Left colon (tissue), 2 donors: ENCODE measurements around the gene TAF3. TPM values are rescaled to one million over a fixed set of nuclear protein-coding genes. Genes with fewer than 3 reads are reported as not detected.
"Not testable (repeated sequence)": the region's sequence is repeated elsewhere in the genome, so short reads cannot be mapped to it uniquely, and the experiment has no call there.

Source experiments
- ATAC-seq: fragments of 200-7000 bp; cut with Tn5 transposase; one replicate; pipeline ENCODE4 v1.9.1; 2020; ENCODE audit warnings: mild to moderate bottlenecking, moderate library complexity
- DNase-seq, 2 donors: peaks; one replicate each; pipeline ENCODE4 v3.0.0-alpha.2; 2020
- intact Hi-C, 2 donors: fragments of 100-400 bp; cut with DNase I in 1 of 2; cut with micrococcal nuclease in 1 of 2; formaldehyde crosslinking; loops; one replicate each; pipeline versions ENCODE4 v1.11.2 to v1.14.0; 2022; cut with DNase I, micrococcal nuclease
- long read RNA-seq: library from polyadenylated mRNA; unstranded; transcript quantifications from one replicate; pipeline ENCODE4 v2.0.0, GENCODE V29; 2021
- total RNA-seq, 2 donors: library from RNA; stranded (reverse); fragmentation: NEBNext Ultra II Directional; extraction: Animal tissue kit (Norgen Biotek cat#: 25700); gene quantifications; one replicate each; pipeline ENCODE4 v1.2.1, GENCODE V29; 2021
- donor health status: DM: no; HTN: no; CAD: no.
- donor health status: DM: yes; HTN: yes; CAD: no.

The TAF3 gene
- 1 to 10 TPM; 5.1 to 5.8 TPM for total RNA-seq
- long read RNA-seq, partial matches to known transcripts: 16 of 20 reads
- long read RNA-seq, other reads (novel, unspliced or antisense): 4 of 20 reads

- peak; percentile 90 to 95 for DNase-seq
- ATAC-seq: peak; percentile 93
- intact Hi-C loops: no loop called here
Observed at GRCh38 chr10:7818295-7819120, at the start of gene TAF3. Gene TAF3, plus strand, starts transcription at chr10:7818505. Its CDS starts 205 bp downstream, at chr10:7818710.

GRCh38 chr10:7773845-7774801 is 44.2 kb upstream of the TAF3 start:
- peak; percentile 90 for ATAC-seq
- DNase-seq: peak; percentile 43 to 62
- intact Hi-C loops: no loop called here

GRCh38 chr10:7776777-7777176 is 41.5 kb upstream of the TAF3 start:
- intact Hi-C loops: no loop called here
- DNase-seq (no peak), ATAC-seq (no peak)

GRCh38 chr10:7782194-7782593 is 36.1 kb upstream of the TAF3 start:
- DNase-seq: not testable (repeated sequence)

GRCh38 chr10:7786430-7786829 is 31.9 kb upstream of the TAF3 start:
- DNase-seq: no peak
- intact Hi-C loops: no loop called here
- ATAC-seq: no peak

More at GRCh38 chr10:7782194-7782593, 36.1 kb upstream of the TAF3 start:
- ATAC-seq, intact Hi-C loops: not testable (repeated sequence)

GRCh38 chr10:7787150-7787856 is 31.0 kb upstream of the TAF3 start:
- ATAC-seq (peak; percentile 21), DNase-seq (no peak)
- intact Hi-C loops: no loop called here

- intact Hi-C loops: no loop called here
- DNase-seq: peak; percentile 97 to 98
- peak; percentile 94 for ATAC-seq
Observed at GRCh38 chr10:7787857-7788638, 30.3 kb upstream of the TAF3 start, which contains the start of the genes ATP5F1C and KIN. Gene ATP5F1C, plus strand, starts transcription at chr10:7788177. Its CDS starts 31 bp downstream, at chr10:7788208. Gene KIN, minus strand, starts transcription at chr10:7787993. Its CDS starts 60 bp downstream, at chr10:7787933.

GRCh38 chr10:7788639-7789286 is 29.5 kb upstream of the TAF3 start:
- ATAC-seq (peak; percentile 26), DNase-seq (peak; percentile 24 to 43)
- intact Hi-C loops: no loop called here

GRCh38 chr10:7789390-7789789 is 28.9 kb upstream of the TAF3 start:
- ATAC-seq: no peak
- intact Hi-C loops: no loop called here

GRCh38 chr10:7792541-7792940 is 25.8 kb upstream of the TAF3 start:
- intact Hi-C loops: no loop called here
- DNase-seq: no peak
- ATAC-seq: peak; percentile 7

More at GRCh38 chr10:7789390-7789789, 28.9 kb upstream of the TAF3 start:
- peak in 1 of 2 donors; percentile 27 for DNase-seq

- DNase-seq (no peak), ATAC-seq (no peak)
- intact Hi-C loops: no loop called here
Observed at GRCh38 chr10:7794251-7795026, 23.9 kb upstream of the TAF3 start.

- ATAC-seq (peak; percentile 66), DNase-seq (no peak)
- intact Hi-C loops: no loop called here
Observed at GRCh38 chr10:7795605-7796004, 22.7 kb upstream of the TAF3 start.

GRCh38 chr10:7797582-7797981 is 20.7 kb upstream of the TAF3 start:
- intact Hi-C loops: no loop called here
- DNase-seq (no peak), ATAC-seq (no peak)

GRCh38 chr10:7802606-7803005 is 15.7 kb upstream of the TAF3 start:
- ATAC-seq: no peak
- DNase-seq: no peak
- intact Hi-C loops: no loop called here

- intact Hi-C loops: no loop called here
- ATAC-seq (no peak), DNase-seq (no peak)
Observed at GRCh38 chr10:7804216-7804615, 14.1 kb upstream of the TAF3 start.

GRCh38 chr10:7804741-7805140 is 13.6 kb upstream of the TAF3 start:
- no peak for ATAC-seq
- intact Hi-C loops: no loop called here
- no peak for DNase-seq
